Naive thymus-derived CD4-positive, alpha-beta T cell (primary cell): ENCODE measurements around the gene CYB5R2. TPM values are rescaled to one million over a fixed set of nuclear protein-coding genes. Genes with fewer than 3 reads are reported as not detected.

Experiments used
- ATAC-seq: fragments of 150-1000 bp; cut with Tn5 transposase; 2 replicates; pipeline ENCODE4 v1.10.0; 2021; ENCODE audit warnings: mild to moderate bottlenecking, moderate library complexity
- CTCF ChIA-PET: fragments of 350-600 bp; sonication (Branson Sonifier 250); formaldehyde crosslinking; loops from one replicate; lab custom pipeline; 2021; ENCODE audit warnings: antibody characterized with exemption; lab: Charles Lee
- POLR2A ChIA-PET: fragments of 350-600 bp; sonication (Branson Sonifier 250); formaldehyde crosslinking; loops from one replicate; lab custom pipeline; 2021; ENCODE audit warnings: antibody characterized with exemption, inconsistent platforms; lab: Charles Lee
- DNase-seq, 9 donors: peaks; one replicate each; pipeline versions ENCODE4 v3.0.0 to v3.0.0-alpha.2; 2020 to 2022; ENCODE audit warnings: mixed read lengths in 1 of 9
- H3K27ac ChIP-seq: one replicate; pipeline ENCODE4 v1.7.0; 2013; ENCODE audit warnings: mild to moderate bottlenecking, low read depth, low read length, moderate library complexity
- H3K27me3 ChIP-seq, 2 donors: one replicate each; pipeline ENCODE4 v1.7.0; 2013; ENCODE audit warnings: low read length in 2 of 2, mild to moderate bottlenecking in 2 of 2, moderate library complexity in 2 of 2; ENCODE audit not compliant: control insufficient read depth in 2 of 2, insufficient read depth in 2 of 2
- H3K36me3 ChIP-seq, 3 experiments: 1 replicate in 2 of 3; 2 replicates in 1 of 3; pipeline ENCODE4 v1.7.0; 2013; ENCODE audit warnings: low read length in 3 of 3, mild to moderate bottlenecking in 3 of 3, moderate library complexity in 1 of 3; ENCODE audit not compliant: insufficient read depth in 3 of 3, control insufficient read depth in 2 of 3
- H3K4me1 ChIP-seq, 2 donors: one replicate each; pipeline ENCODE4 v1.7.0; 2013; ENCODE audit warnings: low read length in 2 of 2, mild to moderate bottlenecking in 2 of 2, moderate library complexity in 1 of 2; ENCODE audit not compliant: control insufficient read depth in 2 of 2, insufficient read depth in 2 of 2
- H3K4me3 ChIP-seq: 2 replicates; pipeline ENCODE4 v1.7.0; 2013; ENCODE audit warnings: mild to moderate bottlenecking, low read length
- H3K9me3 ChIP-seq, 3 experiments: 1 replicate in 2 of 3; 2 replicates in 1 of 3; pipeline ENCODE4 v1.7.0; 2013; ENCODE audit warnings: low read length in 3 of 3; ENCODE audit not compliant: control insufficient read depth in 2 of 3
- H3K27ac Mint-ChIP-seq, 9 donors: one replicate each; pipeline ENCODE4 v1.8.0; 2020 to 2022; ENCODE audit warnings: mixed read lengths in 9 of 9, mild to moderate bottlenecking in 8 of 9, moderate library complexity in 5 of 9, inconsistent platforms in 2 of 9
- H3K27me3 Mint-ChIP-seq, 5 donors: one replicate each; pipeline ENCODE4 v1.8.0; 2021 to 2022; ENCODE audit warnings: mixed read lengths in 5 of 5, mild to moderate bottlenecking in 1 of 5
- H3K36me3 Mint-ChIP-seq, 5 donors: one replicate each; pipeline ENCODE4 v1.8.0; 2020 to 2022; ENCODE audit warnings: mixed read lengths in 5 of 5, mild to moderate bottlenecking in 3 of 5, inconsistent platforms in 1 of 5
- H3K4me1 Mint-ChIP-seq, 7 donors: one replicate each; pipeline ENCODE4 v1.8.0; 2020 to 2022; ENCODE audit warnings: mixed read lengths in 7 of 7, mild to moderate bottlenecking in 3 of 7, inconsistent platforms in 1 of 7
- H3K4me3 Mint-ChIP-seq, 10 donors: one replicate each; pipeline ENCODE4 v1.8.0; 2020 to 2022; ENCODE audit warnings: mild to moderate bottlenecking in 10 of 10, mixed read lengths in 10 of 10, moderate library complexity in 6 of 10, inconsistent platforms in 2 of 10
- H3K9me3 Mint-ChIP-seq, 11 donors: one replicate each; pipeline ENCODE4 v1.8.0; 2020 to 2022; ENCODE audit warnings: mixed read lengths in 11 of 11, mild to moderate bottlenecking in 4 of 11, inconsistent platforms in 1 of 11, moderate library complexity in 1 of 11
- intact Hi-C, 2 donors: fragments of 100-400 bp; cut with micrococcal nuclease; formaldehyde crosslinking; loops; one replicate each; pipeline ENCODE4 v1.15.1; 2023
- polyA plus RNA-seq, 2 donors: library from polyadenylated mRNA; unstranded; fragments of 300-500 nt; fragmentation: Illumina TruSeq; gene quantifications; one replicate each; pipeline ENCODE4 v1.2.3, GENCODE V29; 2021
- total RNA-seq, 6 experiments: library from RNA in 5 of 6; stranded (reverse) in 5 of 6; gene quantifications; 1 replicate in 5 of 6; 2 replicates in 1 of 6; pipeline ENCODE4 v1.2.3 and lab custom pipeline; 2021 to 2026

CYB5R2 gene
- total and polyA plus RNA-seq, 7 experiments from 2014 or later, result 0.13 to 2.8 (median 0.69) TPM; not detected in 2

DNA sequence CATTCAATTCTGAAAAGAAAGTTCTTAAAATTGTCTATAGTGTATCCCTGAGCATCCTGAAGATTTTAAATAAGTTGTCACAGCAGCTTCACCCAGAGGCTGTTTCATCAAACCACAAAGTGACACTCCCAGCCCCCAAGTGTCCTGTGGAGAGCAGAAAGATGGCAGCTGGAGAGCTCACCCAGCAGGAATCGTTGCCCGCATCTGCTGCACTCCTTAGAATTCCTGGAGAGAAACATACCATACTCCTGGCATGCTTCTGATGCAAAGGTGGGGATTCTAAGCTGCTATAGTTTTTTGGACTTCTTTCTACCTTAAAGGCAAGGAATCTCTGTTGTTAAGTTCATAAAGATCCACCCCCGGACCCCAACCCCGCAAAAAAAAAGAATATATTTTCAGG, 13.5 kb upstream of the CYB5R2 start:
- ChIA-PET POLR2A (no interaction called here), CTCF (interaction anchor here (0.5 to 1.4 kb wide), 3 partner anchors 8 to 1309 kb away, joined by 3 to 5 read pairs (median 4); no protein-coding TSS in a partner anchor)
- H3K27ac Mint-ChIP-seq, result no peak overlapping the region
- no peaks in the 10 kb centered on the region for H3K36me3 Mint-ChIP-seq
- peaks cover 0 to 2% (median 0%) of the 10 kb centered on the region in 7 donors for H3K4me1 Mint-ChIP-seq
- Histone ChIP-seq H3K9me3 (no peaks in the 10 kb centered on the region), H3K4me1 (no peaks in the 10 kb centered on the region), H3K27me3 (no peaks in the 10 kb centered on the region), H3K36me3 (no peaks in the 10 kb centered on the region), H3K4me3 (no peak overlapping the region), H3K27ac (no peak overlapping the region)
- ATAC-seq, result no peak
- intact Hi-C loops, result loop anchor here in 1 of 2 donors (5.0 kb wide), 1 partner anchor 244 kb away; no protein-coding TSS in a partner anchor
- H3K9me3 Mint-ChIP-seq, result no peaks in the 10 kb centered on the region
- H3K4me3 Mint-ChIP-seq, result no peak overlapping the region
- no peak for DNase-seq
- H3K27me3 Mint-ChIP-seq, result peaks cover 13 to 28% (median 19%) of the 10 kb centered on the region in 5 donors

GRCh38 chr11:7683571-7683970, 10.3 kb upstream of the CYB5R2 start:
- CTCF ChIA-PET, result interaction anchor here (0.6 to 0.9 kb wide), 2 partner anchors 172 to 539 kb away, joined by 3 to 4 read pairs; no protein-coding TSS in a partner anchor
- peaks cover 0 to 2% (median 0%) of the 10 kb centered on the region in 7 donors for H3K4me1 Mint-ChIP-seq
- H3K27ac ChIP-seq, result no peak overlapping the region
- H3K27ac Mint-ChIP-seq, result no peak overlapping the region
- H3K27me3 Mint-ChIP-seq, result peaks cover 12 to 21% (median 20%) of the 10 kb centered on the region in 5 donors
- H3K9me3 Mint-ChIP-seq, result peaks cover 0 to 4% (median 0%) of the 10 kb centered on the region in 11 donors
- DNase-seq (no peak), ATAC-seq (no peak)
- H3K4me1 ChIP-seq, result no peaks in the 10 kb centered on the region
- no peaks in the 10 kb centered on the region for H3K9me3 ChIP-seq
- H3K4me3 Mint-ChIP-seq, result no peak overlapping the region
- no peaks in the 10 kb centered on the region for H3K36me3 Mint-ChIP-seq
- POLR2A ChIA-PET, result no interaction called here
- H3K27me3 ChIP-seq, result no peaks in the 10 kb centered on the region
- no peak overlapping the region for H3K4me3 ChIP-seq
- intact Hi-C loops, result no loop called here
- H3K36me3 ChIP-seq, result no peaks in the 10 kb centered on the region

DNA sequence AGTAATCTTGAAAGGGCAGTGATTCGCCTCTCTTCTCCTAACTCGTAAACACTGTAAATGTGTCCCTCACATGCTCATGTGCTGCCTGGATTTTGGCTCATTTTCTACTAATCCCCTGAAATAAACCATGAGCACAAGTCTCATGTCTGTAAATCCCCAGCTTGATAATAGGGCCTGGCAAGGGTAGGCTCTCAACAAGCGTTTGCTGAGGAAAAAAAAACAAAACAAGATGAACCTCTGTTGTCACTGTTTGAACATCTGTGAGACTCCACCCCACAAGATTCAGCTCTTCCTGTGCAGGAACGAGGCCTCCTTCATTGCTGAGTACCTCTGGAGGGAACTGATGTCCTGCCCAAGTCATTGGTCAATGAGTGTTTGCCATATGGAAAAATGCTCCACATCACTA, 4.5 kb upstream of the CYB5R2 start:
- Mint-ChIP-seq H3K27ac (peak overlapping the region in 1 of 9 donors; percentile 4), H3K27me3 (peaks cover 48 to 63% (median 54%) of the 10 kb centered on the region in 5 donors), H3K4me3 (no peak overlapping the region), H3K36me3 (no peaks in the 10 kb centered on the region), H3K4me1 (peaks cover 0 to 9% (median 8%) of the 10 kb centered on the region in 7 donors), H3K9me3 (peaks cover 0 to 4% (median 0%) of the 10 kb centered on the region in 11 donors)
- ChIA-PET POLR2A (no interaction called here), CTCF (interaction anchor here (0.5 to 1.6 kb wide), 3 partner anchors 14 to 922 kb away, joined by 3 to 4 read pairs (median 3); no protein-coding TSS in a partner anchor)
- Histone ChIP-seq H3K9me3 (no peaks in the 10 kb centered on the region), H3K4me3 (no peak overlapping the region), H3K4me1 (peaks cover 0 to 5% of the 10 kb centered on the region in 2 donors), H3K36me3 (no peaks in the 10 kb centered on the region), H3K27ac (no peak overlapping the region), H3K27me3 (peaks cover 4 to 22% of the 10 kb centered on the region in 2 donors)
- no peak for DNase-seq
- intact Hi-C loops, result no loop called here
- no peak for ATAC-seq

- no peak overlapping the region for H3K27ac Mint-ChIP-seq
- H3K27me3 Mint-ChIP-seq, result peaks cover 56 to 68% (median 61%) of the 10 kb centered on the region in 5 donors
- Histone ChIP-seq H3K36me3 (no peaks in the 10 kb centered on the region), H3K27ac (no peak overlapping the region), H3K27me3 (peaks cover 4 to 23% of the 10 kb centered on the region in 2 donors), H3K4me3 (no peak overlapping the region), H3K9me3 (no peaks in the 10 kb centered on the region), H3K4me1 (peaks cover 0 to 5% of the 10 kb centered on the region in 2 donors)
- H3K4me3 Mint-ChIP-seq, result no peak overlapping the region
- peaks cover 0 to 4% (median 0%) of the 10 kb centered on the region in 11 donors for H3K9me3 Mint-ChIP-seq
- CTCF ChIA-PET, result interaction anchor here (1.2 to 1.6 kb wide), 2 partner anchors 15 to 17 kb away, joined by 3 to 4 read pairs; no protein-coding TSS in a partner anchor
- DNase-seq (no peak), ATAC-seq (peak; percentile 59)
- intact Hi-C loops, result no loop called here
- H3K36me3 Mint-ChIP-seq, result no peaks in the 10 kb centered on the region
- POLR2A ChIA-PET, result no interaction called here
- peaks cover 0 to 9% (median 9%) of the 10 kb centered on the region in 7 donors for H3K4me1 Mint-ChIP-seq
These were observed 3.8 kb upstream of the CYB5R2 start for GRCh38 chr11:7677071-7677470.

GRCh38 chr11:7675631-7676030, 2.3 kb upstream of the CYB5R2 start:
- Histone ChIP-seq H3K4me3 (no peak overlapping the region), H3K27me3 (peaks cover 4 to 23% of the 10 kb centered on the region in 2 donors), H3K36me3 (no peaks in the 10 kb centered on the region), H3K27ac (no peak overlapping the region), H3K9me3 (no peaks in the 10 kb centered on the region), H3K4me1 (peaks cover 0 to 5% of the 10 kb centered on the region in 2 donors)
- Mint-ChIP-seq H3K9me3 (peaks cover 0 to 2% (median 0%) of the 10 kb centered on the region in 11 donors), H3K27me3 (peaks cover 52 to 71% (median 62%) of the 10 kb centered on the region in 5 donors), H3K36me3 (no peaks in the 10 kb centered on the region), H3K27ac (no peak overlapping the region), H3K4me1 (peaks cover 0 to 18% (median 9%) of the 10 kb centered on the region in 7 donors), H3K4me3 (peak overlapping the region in 1 of 10 donors; percentile 57)
- POLR2A ChIA-PET, result no interaction called here
- intact Hi-C loops, result no loop called here
- ATAC-seq (no peak), DNase-seq (no peak)
- CTCF ChIA-PET, result no interaction called here

GRCh38 chr11:7673724-7674434, 579 bp upstream of the CYB5R2 start:
- H3K27ac ChIP-seq, result no peak overlapping the region
- Mint-ChIP-seq H3K4me1 (peaks cover 0 to 20% (median 9%) of the 10 kb centered on the region in 7 donors), H3K36me3 (no peaks in the 10 kb centered on the region), H3K27me3 (peaks cover 50 to 67% (median 54%) of the 10 kb centered on the region in 5 donors), H3K9me3 (peaks cover 0 to 2% (median 0%) of the 10 kb centered on the region in 11 donors), H3K4me3 (peak overlapping the region; percentile 64 to 90 (median 76)), H3K27ac (no peak overlapping the region)
- intact Hi-C loops, result no loop called here
- peaks cover 4 to 23% of the 10 kb centered on the region in 2 donors for H3K27me3 ChIP-seq
- no peaks in the 10 kb centered on the region for H3K36me3 ChIP-seq
- ATAC-seq, result peak; percentile 62
- CTCF ChIA-PET, result no interaction called here
- H3K4me1 ChIP-seq, result peaks cover 0 to 5% of the 10 kb centered on the region in 2 donors
- peak in 2 of 9 donors; percentile 7 to 9 for DNase-seq
- POLR2A ChIA-PET, result no interaction called here
- peak overlapping the region; percentile 24 for H3K4me3 ChIP-seq
- no peaks in the 10 kb centered on the region for H3K9me3 ChIP-seq
